Fibroblast of villous mesenchyme (primary cell): ENCODE data around the gene NUP54. TPM values are rescaled to one million over a fixed set of nuclear protein-coding genes. Genes with fewer than 3 reads are reported as not detected.

Experiments used
- DNase-seq: peaks from one replicate; pipeline ENCODE4 v3.0.0-alpha.2; 2010; ENCODE audit warnings: low read depth
- H3K4me3 ChIP-seq: 2 replicates; pipeline ENCODE4 v1.5.1; 2011; ENCODE audit warnings: low read depth, mild to moderate bottlenecking, low read length
- total RNA-seq: library from RNA; depleted of rRNA; stranded (reverse); fragments of >200 nt; gene quantifications from 2 replicates; pipeline ENCODE4 v1.2.3, GENCODE V29; 2012
- TF ChIP-seq, protein P1 (sequence below): IDR thresholded peaks from 2 replicates; pipeline ENCODE4 v1.5.1; 2012; ENCODE audit warnings: low read depth, mild to moderate bottlenecking, low read length; ENCODE audit not compliant: insufficient read depth

Gene NUP54
- total RNA-seq, 1 donor: 67.4 TPM

DNA sequence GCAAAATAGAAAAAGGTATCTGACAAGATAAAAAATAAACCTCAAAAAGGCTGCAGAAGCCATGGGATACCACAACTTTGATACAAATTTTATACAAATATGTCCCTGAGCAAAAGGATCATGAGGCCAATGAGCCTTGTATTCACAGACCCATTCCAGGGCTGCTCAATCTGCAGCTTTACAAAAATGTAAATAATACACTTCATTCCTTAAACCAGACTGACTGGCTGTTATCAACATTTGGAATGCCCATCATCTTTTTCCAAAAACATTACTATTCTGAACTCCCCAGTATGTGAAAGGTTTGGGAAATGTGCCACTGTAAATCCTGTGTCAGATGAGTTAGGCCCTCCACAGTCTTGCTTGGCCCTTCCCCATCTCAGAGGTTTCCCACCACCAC lies 40.0 kb upstream of the NUP54 start:
- DNase-seq: no peak
- TF ChIP-seq, protein P1, sequence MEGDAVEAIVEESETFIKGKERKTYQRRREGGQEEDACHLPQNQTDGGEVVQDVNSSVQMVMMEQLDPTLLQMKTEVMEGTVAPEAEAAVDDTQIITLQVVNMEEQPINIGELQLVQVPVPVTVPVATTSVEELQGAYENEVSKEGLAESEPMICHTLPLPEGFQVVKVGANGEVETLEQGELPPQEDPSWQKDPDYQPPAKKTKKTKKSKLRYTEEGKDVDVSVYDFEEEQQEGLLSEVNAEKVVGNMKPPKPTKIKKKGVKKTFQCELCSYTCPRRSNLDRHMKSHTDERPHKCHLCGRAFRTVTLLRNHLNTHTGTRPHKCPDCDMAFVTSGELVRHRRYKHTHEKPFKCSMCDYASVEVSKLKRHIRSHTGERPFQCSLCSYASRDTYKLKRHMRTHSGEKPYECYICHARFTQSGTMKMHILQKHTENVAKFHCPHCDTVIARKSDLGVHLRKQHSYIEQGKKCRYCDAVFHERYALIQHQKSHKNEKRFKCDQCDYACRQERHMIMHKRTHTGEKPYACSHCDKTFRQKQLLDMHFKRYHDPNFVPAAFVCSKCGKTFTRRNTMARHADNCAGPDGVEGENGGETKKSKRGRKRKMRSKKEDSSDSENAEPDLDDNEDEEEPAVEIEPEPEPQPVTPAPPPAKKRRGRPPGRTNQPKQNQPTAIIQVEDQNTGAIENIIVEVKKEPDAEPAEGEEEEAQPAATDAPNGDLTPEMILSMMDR: no peak
- H3K4me3 ChIP-seq: no peak overlapping the region

DNA sequence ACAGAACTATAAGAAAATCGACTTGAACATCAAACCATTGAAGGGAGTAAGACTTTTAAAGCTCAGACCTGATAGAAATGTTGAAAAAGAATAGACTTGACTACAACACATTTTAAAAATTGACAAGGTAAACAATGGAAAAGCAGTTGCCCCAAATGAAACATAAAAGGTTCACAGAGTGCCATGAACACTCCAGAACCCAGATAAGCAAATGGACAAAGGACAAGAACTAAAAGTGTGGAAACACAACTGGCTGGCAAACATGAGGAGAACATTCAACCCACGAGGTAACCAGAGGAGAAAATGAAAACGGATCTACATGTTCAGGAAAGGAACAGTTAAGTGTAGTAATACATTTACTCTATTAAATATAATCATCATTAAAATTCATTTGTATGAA lies 39.0 kb upstream of the NUP54 start:
- no peak for DNase-seq
- no peak overlapping the region for H3K4me3 ChIP-seq
- TF ChIP-seq, protein P1: no peak

DNA sequence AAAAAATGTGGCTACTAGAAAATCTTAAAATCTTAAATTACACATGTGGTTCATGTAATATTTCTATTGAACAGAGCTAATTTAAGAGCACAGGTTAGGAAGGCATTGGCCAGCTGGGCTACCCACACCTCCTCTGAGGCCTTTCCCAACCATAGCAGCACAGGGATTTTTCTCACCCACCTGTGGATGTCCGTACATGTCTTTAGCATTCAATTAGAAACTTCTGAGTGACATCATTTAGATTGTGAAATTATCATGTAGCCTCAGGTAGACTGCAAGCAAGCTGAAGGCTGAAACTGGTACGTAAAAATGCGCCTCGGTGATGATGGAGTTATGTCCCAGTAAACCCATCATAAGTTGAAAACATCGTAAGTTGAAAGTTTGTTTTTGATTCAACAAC lies 34.3 kb upstream of the NUP54 start:
- no peak overlapping the region for H3K4me3 ChIP-seq
- no peak for DNase-seq

DNA sequence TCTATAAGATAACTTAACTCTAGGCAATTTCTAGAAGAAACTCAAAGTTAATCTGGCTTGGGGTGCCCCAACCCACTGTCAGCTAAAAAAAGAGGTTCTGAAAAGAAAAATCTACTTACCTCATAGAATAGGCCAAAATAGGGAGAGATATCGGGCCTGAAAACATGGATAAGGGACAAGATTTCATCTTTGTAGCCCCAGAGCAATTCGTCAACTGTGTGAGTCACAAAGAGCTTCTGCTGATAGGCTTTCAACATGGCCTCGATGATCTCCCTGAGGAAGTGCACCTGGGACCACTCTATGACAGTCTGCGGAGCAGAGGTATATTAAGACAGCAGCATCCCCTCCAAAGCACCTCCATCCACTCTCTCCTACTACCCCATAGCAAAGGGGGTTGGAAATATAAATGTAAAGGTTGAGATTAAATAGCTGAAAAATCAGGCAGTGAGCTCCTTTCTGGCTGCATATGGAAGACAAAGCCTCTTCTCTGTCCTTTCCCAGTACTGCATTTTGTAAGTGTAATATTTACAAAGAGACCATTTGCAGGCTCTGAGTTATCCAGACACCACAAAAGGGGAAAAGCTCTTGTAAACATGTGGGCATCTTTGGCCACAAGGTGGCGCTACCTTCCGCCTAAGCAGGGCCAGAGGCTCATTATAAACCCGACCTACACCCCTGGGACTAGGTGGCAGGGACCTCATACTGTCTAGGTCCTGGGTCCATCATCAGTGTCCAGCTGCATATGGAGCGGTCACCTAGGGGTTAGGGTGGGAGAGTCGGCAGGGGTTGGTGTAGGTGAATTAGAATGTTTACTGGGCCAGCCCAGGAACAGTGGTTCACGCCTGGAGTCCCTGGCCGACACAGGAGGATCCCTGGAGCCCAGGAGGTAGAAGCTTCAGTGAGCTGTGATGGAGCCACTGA lies 31.5 kb upstream of the NUP54 start:
- DNase-seq: peak; percentile 87
- TF ChIP-seq, protein P1: peak; percentile 92
- no peak overlapping the region for H3K4me3 ChIP-seq

More for the DNA sequence above, 34.3 kb upstream of the NUP54 start:
- TF ChIP-seq, protein P1: no peak

DNA sequence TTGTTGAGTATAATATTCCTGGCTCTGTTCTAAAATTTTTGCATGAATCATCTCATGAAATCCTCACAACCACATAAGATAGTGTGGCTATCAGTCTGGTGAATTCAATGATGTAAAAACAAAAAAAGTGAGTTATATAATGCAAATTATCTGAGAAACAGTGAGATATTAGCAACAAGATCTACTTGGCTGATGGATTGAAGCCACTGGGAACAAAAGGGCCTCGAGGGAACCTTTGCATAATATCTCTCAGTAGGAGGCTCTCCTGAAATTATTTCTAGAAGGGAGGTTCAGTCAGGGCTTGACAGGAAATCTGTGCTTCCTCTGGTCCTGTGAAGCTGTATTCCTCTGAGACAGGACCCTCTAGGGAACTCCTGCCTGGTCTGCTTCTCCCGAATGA lies 30.1 kb upstream of the NUP54 start:
- TF ChIP-seq, protein P1: no peak
- no peak overlapping the region for H3K4me3 ChIP-seq
- DNase-seq: no peak

DNA sequence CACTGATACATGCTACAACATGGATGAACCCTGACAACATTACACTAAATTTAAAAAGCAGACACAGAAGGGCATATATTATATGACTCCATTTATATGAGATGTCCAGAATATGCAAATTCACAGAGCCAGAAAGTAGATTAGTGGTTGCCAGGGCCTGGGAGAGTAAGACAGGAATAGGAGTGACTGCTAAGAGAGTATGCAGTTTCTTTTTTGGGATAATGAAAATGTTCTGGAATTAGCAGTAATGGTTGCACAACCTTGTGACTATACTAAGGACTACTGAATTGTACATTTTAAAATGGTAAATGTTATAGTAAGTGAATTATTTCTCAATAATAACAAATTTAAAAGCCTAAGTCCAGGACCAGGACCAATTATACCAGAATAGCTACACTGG lies 29.5 kb upstream of the NUP54 start:
- no peak overlapping the region for H3K4me3 ChIP-seq
- DNase-seq: no peak
- TF ChIP-seq, protein P1: no peak
